Neuronal stem cell (in vitro differentiated cells): Measurements from ENCODE around the gene SLIT3.

Experiments
- DNase-seq: peaks from one replicate; pipeline ENCODE4 v3.0.0-alpha.2; 2013; ENCODE audit warnings: low spot score
- H2AFZ ChIP-seq: one replicate; pipeline ENCODE4 v1.6.1; 2013; ENCODE audit warnings: mild to moderate bottlenecking, low read length, inconsistent platforms
- H2AK5ac ChIP-seq: 2 replicates; pipeline ENCODE4 v1.6.1; 2013; ENCODE audit warnings: low read depth, mild to moderate bottlenecking, inconsistent platforms, low read length, moderate library complexity, mixed read lengths
- H2BK120ac ChIP-seq: 2 replicates; pipeline ENCODE4 v1.6.1; 2013; ENCODE audit warnings: low read depth, mild to moderate bottlenecking, inconsistent platforms, low read length, moderate library complexity, mixed read lengths
- H2BK12ac ChIP-seq: one replicate; pipeline ENCODE4 v1.6.1; 2013; ENCODE audit warnings: low read length, inconsistent platforms
- H2BK15ac ChIP-seq: 2 replicates; pipeline ENCODE4 v1.6.1; 2013; ENCODE audit warnings: mild to moderate bottlenecking, low read length, inconsistent platforms, mixed read lengths
- H2BK5ac ChIP-seq: one replicate; pipeline ENCODE4 v1.6.1; 2013; ENCODE audit warnings: inconsistent platforms, mild to moderate bottlenecking, low read length, moderate library complexity
- H3K14ac ChIP-seq: one replicate; pipeline ENCODE4 v1.6.1; 2013; ENCODE audit warnings: low read length, inconsistent platforms
- H3K18ac ChIP-seq: 2 replicates; pipeline ENCODE4 v1.6.1; 2013; ENCODE audit warnings: low read length, inconsistent platforms
- H3K23ac ChIP-seq: 2 replicates; pipeline ENCODE4 v1.6.1; 2013; ENCODE audit warnings: low read depth, mild to moderate bottlenecking, mixed read lengths, low read length, inconsistent platforms; ENCODE audit not compliant: poor library complexity
- H3K27ac ChIP-seq: replicated peaks from 3 replicates; pipeline ENCODE4 v1.5.1; 2013; ENCODE audit warnings: low read length, inconsistent platforms
- H3K27me3 ChIP-seq, 3 experiments: 2 replicates each; pipeline ENCODE4 v1.6.1; 2013; ENCODE audit warnings: low read length in 3 of 3, mild to moderate bottlenecking in 2 of 3, inconsistent platforms in 1 of 3, low read depth in 1 of 3, mixed read lengths in 1 of 3, moderate library complexity in 1 of 3; ENCODE audit not compliant: control insufficient read depth in 3 of 3, insufficient read depth in 3 of 3
- H3K36me3 ChIP-seq, 2 donors: replicated peaks in 1 of 2; 2 replicates each; pipeline ENCODE4 v1.6.1; 2013; ENCODE audit warnings: low read length in 2 of 2; ENCODE audit not compliant: control insufficient read depth in 2 of 2, insufficient read depth in 2 of 2
- H3K4ac ChIP-seq: 2 replicates; pipeline ENCODE4 v1.6.1; 2013; ENCODE audit warnings: inconsistent platforms, mild to moderate bottlenecking, low read length, moderate library complexity
- H3K4me1 ChIP-seq, 2 donors: 1 replicate in 1 of 2; 2 replicates in 1 of 2; pipeline ENCODE4 v1.6.1; 2013; ENCODE audit warnings: low read length in 2 of 2, low read depth in 1 of 2; ENCODE audit not compliant: control insufficient read depth in 2 of 2, insufficient read depth in 1 of 2
- H3K4me2 ChIP-seq: one replicate; pipeline ENCODE4 v1.6.1; 2013; ENCODE audit warnings: mild to moderate bottlenecking, low read length, inconsistent platforms; ENCODE audit not compliant: insufficient read depth, poor library complexity, severe bottlenecking
- H3K4me3 ChIP-seq, 2 donors: 2 replicates each; pipeline ENCODE4 v1.5.1; 2013; ENCODE audit warnings: low read length in 2 of 2, mild to moderate bottlenecking in 2 of 2, inconsistent platforms in 1 of 2, moderate library complexity in 1 of 2
- H3K79me1 ChIP-seq: one replicate; pipeline ENCODE4 v1.6.1; 2013; ENCODE audit warnings: low read depth, mild to moderate bottlenecking, inconsistent platforms, low read length, moderate library complexity
- H3K9ac ChIP-seq: one replicate; pipeline ENCODE4 v1.6.1; 2013; ENCODE audit warnings: mild to moderate bottlenecking, low read depth, low read length, inconsistent platforms; ENCODE audit not compliant: poor library complexity
- H3K9me3 ChIP-seq, 2 donors: replicated peaks in 1 of 2; 2 replicates each; pipeline versions ENCODE3 to v1.6.1; 2013; ENCODE audit warnings: low read length in 2 of 2, mild to moderate bottlenecking in 2 of 2, inconsistent platforms in 1 of 2, low read depth in 1 of 2, mixed read lengths in 1 of 2, moderate library complexity in 1 of 2; ENCODE audit not compliant: control insufficient read depth in 2 of 2, insufficient read depth in 1 of 2
- H4K8ac ChIP-seq: one replicate; pipeline ENCODE4 v1.6.1; 2013; ENCODE audit warnings: low read depth, mild to moderate bottlenecking, inconsistent platforms, low read length, moderate library complexity
- H4K91ac ChIP-seq: one replicate; pipeline ENCODE4 v1.6.1; 2013; ENCODE audit warnings: low read length, low read depth, mild to moderate bottlenecking, inconsistent platforms; ENCODE audit not compliant: poor library complexity
- WGBS, 2 donors: extraction: QIAGEN DNeasy Blood & Tissue Kit; methylation state at CpG; one replicate each; pipeline ENCODE4 v1.1.7; 2013; ENCODE audit warnings: missing lambda C conversion rate in 2 of 2, mixed read lengths in 1 of 2; ENCODE audit not compliant: insufficient read length in 2 of 2, insufficient replicate concordance in 1 of 2; ENCODE audit errors: extremely low coverage in 2 of 2; 5-methylcytosine and 5-hydroxymethylcytosine counted together

Gene SLIT3

GRCh38 chr5:169125571-169125970 is 175.4 kb downstream of the SLIT3 start:
- no peak overlapping the region for H3K4me3 ChIP-seq
- peak overlapping the region; percentile 37 for H3K27ac ChIP-seq
- H3K18ac ChIP-seq, result no peak overlapping the region
- peaks cover 7 to 14% of the 10 kb centered on the region in 2 donors for H3K4me1 ChIP-seq
- H3K9ac ChIP-seq, result no peak overlapping the region
- DNase-seq, result no peak
- H3K4ac ChIP-seq, result no peak overlapping the region
- H2AFZ ChIP-seq, result no peak overlapping the region
- no peaks in the 10 kb centered on the region for H3K36me3 ChIP-seq
- H3K14ac ChIP-seq, result no peak overlapping the region
- H3K79me1 ChIP-seq, result no peaks in the 10 kb centered on the region
- no peak overlapping the region for H2BK5ac ChIP-seq
- H4K91ac ChIP-seq, result no peak overlapping the region
- no peak overlapping the region for H2BK15ac ChIP-seq
- no peak overlapping the region for H2BK120ac ChIP-seq
- peaks cover 0 to 1% of the 10 kb centered on the region in 2 donors for H3K9me3 ChIP-seq
- H3K27me3 ChIP-seq, result no peaks in the 10 kb centered on the region
- H2BK12ac ChIP-seq, result no peak overlapping the region
- H3K4me2 ChIP-seq, result no peak overlapping the region
- no peak overlapping the region for H4K8ac ChIP-seq
- WGBS, 2 donors, result no CpG with 5 or more reads among the region's 7 CpGs
- no peak overlapping the region for H3K23ac ChIP-seq
- no peak overlapping the region for H2AK5ac ChIP-seq

GRCh38 chr5:169122951-169123350 is 178.0 kb downstream of the SLIT3 start:
- no CpG with 5 or more reads among the region's 1 CpG for whole genome bisulfite sequencing, 2 donors
- Histone ChIP-seq H3K27me3 (no peaks in the 10 kb centered on the region), H2BK120ac (no peak overlapping the region), H3K14ac (no peak overlapping the region), H3K4me2 (no peak overlapping the region), H3K79me1 (no peaks in the 10 kb centered on the region), H3K18ac (no peak overlapping the region), H3K4ac (no peak overlapping the region), H3K27ac (no peak overlapping the region), H2AFZ (no peak overlapping the region), H2BK5ac (no peak overlapping the region), H2BK12ac (no peak overlapping the region), H2AK5ac (no peak overlapping the region), H3K4me3 (no peak overlapping the region), H4K91ac (no peak overlapping the region), H3K9me3 (peaks cover 0 to 1% of the 10 kb centered on the region in 2 donors), H3K9ac (no peak overlapping the region), H2BK15ac (no peak overlapping the region), H4K8ac (no peak overlapping the region), H3K36me3 (no peaks in the 10 kb centered on the region), H3K4me1 (peaks cover 7 to 14% of the 10 kb centered on the region in 2 donors), H3K23ac (no peak overlapping the region)
- DNase-seq, result no peak

- Histone ChIP-seq H2BK5ac (no peak overlapping the region), H3K79me1 (no peaks in the 10 kb centered on the region), H3K18ac (no peak overlapping the region), H2BK120ac (no peak overlapping the region), H3K27me3 (no peaks in the 10 kb centered on the region), H2BK15ac (no peak overlapping the region), H3K4me1 (peaks cover under 1 to 12% of the 10 kb centered on the region in 2 donors), H3K27ac (no peak overlapping the region), H3K14ac (no peak overlapping the region), H3K9me3 (peaks cover 0 to 1% of the 10 kb centered on the region in 2 donors), H2AK5ac (no peak overlapping the region), H3K9ac (no peak overlapping the region), H3K4me3 (no peak overlapping the region), H2AFZ (no peak overlapping the region), H3K4me2 (no peak overlapping the region), H3K36me3 (no peaks in the 10 kb centered on the region), H4K8ac (no peak overlapping the region), H2BK12ac (no peak overlapping the region), H3K4ac (no peak overlapping the region), H3K23ac (no peak overlapping the region), H4K91ac (no peak overlapping the region)
- WGBS, 2 donors, result no CpG with 5 or more reads among the region's 5 CpGs
- DNase-seq, result no peak
Observed at GRCh38 chr5:169121630-169122420, 179.1 kb downstream of the SLIT3 start.

GRCh38 chr5:169119288-169120048 is 181.5 kb downstream of the SLIT3 start:
- Histone ChIP-seq H4K8ac (no peak overlapping the region), H2BK120ac (no peak overlapping the region), H3K4me2 (no peak overlapping the region), H2BK15ac (no peak overlapping the region), H3K27me3 (no peaks in the 10 kb centered on the region), H3K9me3 (peaks cover 0 to 1% of the 10 kb centered on the region in 2 donors), H3K4me3 (no peak overlapping the region), H3K4me1 (no peaks in the 10 kb centered on the region), H2AK5ac (no peak overlapping the region), H3K4ac (no peak overlapping the region), H3K27ac (no peak overlapping the region), H3K36me3 (no peaks in the 10 kb centered on the region), H4K91ac (no peak overlapping the region), H3K23ac (no peak overlapping the region), H3K14ac (no peak overlapping the region), H2BK12ac (no peak overlapping the region), H2AFZ (no peak overlapping the region), H2BK5ac (no peak overlapping the region), H3K9ac (no peak overlapping the region), H3K79me1 (no peaks in the 10 kb centered on the region), H3K18ac (no peak overlapping the region)
- no CpG with 5 or more reads among the region's 6 CpGs for WGBS, 2 donors
- DNase-seq, result no peak
